Osteocyte (in vitro differentiated cells): ENCODE results near the gene WDR72. TPM values are rescaled to one million over a fixed set of nuclear protein-coding genes. Genes with fewer than 3 reads are reported as not detected.
A peak's percentile ranks its signal among the peaks of the same experiment; 100 is the strongest.

ENCODE experiments used
- DNase-seq: peaks from one replicate; pipeline ENCODE4 v3.0.0; 2021; ENCODE audit warnings: mixed read lengths; ENCODE audit not compliant: unreplicated experiment; ENCODE audit errors: extremely low spot score
- H3K27ac Mint-ChIP-seq: one replicate; pipeline ENCODE4 v1.8.0; 2021; ENCODE audit warnings: mild to moderate bottlenecking, mixed read lengths; ENCODE audit not compliant: unreplicated experiment
- H3K27me3 Mint-ChIP-seq: one replicate; pipeline ENCODE4 v1.8.0; 2021; ENCODE audit warnings: mixed read lengths; ENCODE audit not compliant: unreplicated experiment
- H3K36me3 Mint-ChIP-seq: one replicate; pipeline ENCODE4 v1.8.0; 2021; ENCODE audit warnings: mixed read lengths; ENCODE audit not compliant: unreplicated experiment
- H3K4me1 Mint-ChIP-seq: one replicate; pipeline ENCODE4 v1.8.0; 2021; ENCODE audit warnings: mixed read lengths; ENCODE audit not compliant: unreplicated experiment
- H3K4me3 Mint-ChIP-seq: one replicate; pipeline ENCODE4 v1.8.0; 2021; ENCODE audit warnings: mild to moderate bottlenecking, moderate library complexity, mixed read lengths; ENCODE audit not compliant: unreplicated experiment
- H3K9me3 Mint-ChIP-seq: one replicate; pipeline ENCODE4 v1.8.0; 2021; ENCODE audit warnings: mixed read lengths; ENCODE audit not compliant: unreplicated experiment
- CTCF ChIP-seq: fragments of 200-600 bp; sonication (generic); IDR thresholded peaks from 2 replicates; pipeline ENCODE4 v1.5.0; 2021; ENCODE audit warnings: antibody characterized with exemption, mild to moderate bottlenecking, moderate library complexity
- total RNA-seq: library from RNA; stranded (reverse); gene quantifications from 2 replicates; pipeline ENCODE4 v1.2.1, GENCODE V29; 2021

Gene WDR72
- total RNA-seq, 1 donor from 2014 or later, result 0.38 TPM

- no peak for TF ChIP-seq CTCF
- peaks cover 2% of the 10 kb centered on the region for H3K36me3 Mint-ChIP-seq
- H3K4me1 Mint-ChIP-seq, result no peaks in the 10 kb centered on the region
- DNase-seq, result no peak
- peaks cover 4% of the 10 kb centered on the region for H3K27me3 Mint-ChIP-seq
- peaks cover 5% of the 10 kb centered on the region for H3K9me3 Mint-ChIP-seq
- no peak overlapping the region for H3K4me3 Mint-ChIP-seq
- H3K27ac Mint-ChIP-seq, result no peak overlapping the region
Observed at GRCh38 chr15:53627279-53627678, 132.2 kb downstream of the WDR72 start.

- H3K4me3 Mint-ChIP-seq, result no peak overlapping the region
- no peak for DNase-seq
- peaks cover 7% of the 10 kb centered on the region for H3K27me3 Mint-ChIP-seq
- H3K36me3 Mint-ChIP-seq, result no peaks in the 10 kb centered on the region
- no peak overlapping the region for H3K27ac Mint-ChIP-seq
- H3K9me3 Mint-ChIP-seq, result peaks cover 6% of the 10 kb centered on the region
- TF ChIP-seq CTCF, result no peak
- H3K4me1 Mint-ChIP-seq, result no peaks in the 10 kb centered on the region
Observed at GRCh38 chr15:53625962-53626845, 133.3 kb downstream of the WDR72 start.

- peaks cover 6% of the 10 kb centered on the region for H3K9me3 Mint-ChIP-seq
- no peaks in the 10 kb centered on the region for H3K36me3 Mint-ChIP-seq
- no peak for DNase-seq
- H3K4me3 Mint-ChIP-seq, result no peak overlapping the region
- no peaks in the 10 kb centered on the region for H3K4me1 Mint-ChIP-seq
- H3K27ac Mint-ChIP-seq, result no peak overlapping the region
- no peak for TF ChIP-seq CTCF
- peaks cover 13% of the 10 kb centered on the region for H3K27me3 Mint-ChIP-seq
Observed at GRCh38 chr15:53625260-53625659, 134.2 kb downstream of the WDR72 start.

- DNase-seq, result no peak
- Mint-ChIP-seq H3K36me3 (no peaks in the 10 kb centered on the region), H3K4me1 (no peaks in the 10 kb centered on the region), H3K4me3 (no peak overlapping the region), H3K27ac (no peak overlapping the region), H3K27me3 (peaks cover 22% of the 10 kb centered on the region), H3K9me3 (peaks cover 6% of the 10 kb centered on the region)
- TF ChIP-seq CTCF, result no peak
Observed at GRCh38 chr15:53618461-53618860, 141.0 kb downstream of the WDR72 start.

- Mint-ChIP-seq H3K27ac (no peak overlapping the region), H3K36me3 (no peaks in the 10 kb centered on the region), H3K9me3 (no peaks in the 10 kb centered on the region), H3K4me3 (no peak overlapping the region), H3K27me3 (no peaks in the 10 kb centered on the region), H3K4me1 (no peaks in the 10 kb centered on the region)
- peak; percentile 26 for TF ChIP-seq CTCF
- DNase-seq, result no peak
Observed at GRCh38 chr15:53611145-53611920, 148.1 kb downstream of the WDR72 start.
